Measurements from ENCODE around the gene CFAP97. TPM values are rescaled to one million over a fixed set of nuclear protein-coding genes. Genes with fewer than 3 reads are reported as not detected.
A peak's percentile ranks its signal among the peaks of the same experiment; 100 is the strongest.

The CFAP97 gene
- total and polyA plus RNA-seq, 9 of the 15 experiments (the other 6 are each of a cell fraction or from before 2014, with no cell fraction given), result 17.3 to 57.8 (median 44.4) TPM

- TF ChIP-seq ZNF407 (IDR thresholded peaks at IDR 0.05; ENCODE audit: low read depth) (no peak), VEZF1 (CRISPR knock-in tag; IDR thresholded peaks at IDR 0.05) (peak; percentile 52), BRF2 (IDR thresholded peaks at IDR 0.05; ENCODE audit: borderline replicate concordance, insufficient read depth, insufficient read length) (no peak), RBM34 (IDR thresholded peaks at IDR 0.05; ENCODE audit: borderline replicate concordance, insufficient read depth, low read length) (no peak), TFAP4 (CRISPR knock-in tag; IDR thresholded peaks at IDR 0.05; ENCODE audit: borderline replicate concordance) (peak; percentile 55; the same call in 1 of the 2 replicates), RHOXF2B (CRISPR knock-in tag; conservative IDR thresholded peaks at IDR 0.05) (no peak), E2F8 (IDR thresholded peaks at IDR 0.05; ENCODE audit: low read depth, partially characterized antibody) (no peak), E2F4 (CRISPR knock-in tag; IDR thresholded peaks at IDR 0.05; ENCODE audit: low read depth) (no peak)
Observed at GRCh38 chr4:185201977-185202962, 1.5 kb downstream of the CFAP97 start (continued).
